ENCODE data around the gene DLGAP4.

- TF ChIP-seq POLR2AphosphoS5 (IDR thresholded peaks at IDR 0.05) (no peak), POLR2A (IDR thresholded peaks at IDR 0.05) (no peak), EP300 (IDR thresholded peaks at IDR 0.05; ENCODE audit: low read depth) (no peak)
- TF ChIP-seq, protein P1, sequence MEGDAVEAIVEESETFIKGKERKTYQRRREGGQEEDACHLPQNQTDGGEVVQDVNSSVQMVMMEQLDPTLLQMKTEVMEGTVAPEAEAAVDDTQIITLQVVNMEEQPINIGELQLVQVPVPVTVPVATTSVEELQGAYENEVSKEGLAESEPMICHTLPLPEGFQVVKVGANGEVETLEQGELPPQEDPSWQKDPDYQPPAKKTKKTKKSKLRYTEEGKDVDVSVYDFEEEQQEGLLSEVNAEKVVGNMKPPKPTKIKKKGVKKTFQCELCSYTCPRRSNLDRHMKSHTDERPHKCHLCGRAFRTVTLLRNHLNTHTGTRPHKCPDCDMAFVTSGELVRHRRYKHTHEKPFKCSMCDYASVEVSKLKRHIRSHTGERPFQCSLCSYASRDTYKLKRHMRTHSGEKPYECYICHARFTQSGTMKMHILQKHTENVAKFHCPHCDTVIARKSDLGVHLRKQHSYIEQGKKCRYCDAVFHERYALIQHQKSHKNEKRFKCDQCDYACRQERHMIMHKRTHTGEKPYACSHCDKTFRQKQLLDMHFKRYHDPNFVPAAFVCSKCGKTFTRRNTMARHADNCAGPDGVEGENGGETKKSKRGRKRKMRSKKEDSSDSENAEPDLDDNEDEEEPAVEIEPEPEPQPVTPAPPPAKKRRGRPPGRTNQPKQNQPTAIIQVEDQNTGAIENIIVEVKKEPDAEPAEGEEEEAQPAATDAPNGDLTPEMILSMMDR (IDR thresholded peaks at IDR 0.05): no peak
These were observed 31.7 kb downstream of the DLGAP4 start for GRCh38 chr20:36337886-36338285.
